CD4-positive, alpha-beta T cell treated with Interleukin-17A for 1 hour (primary cell): ENCODE results near the gene RDH8.

Experiments
- DNase-seq: peaks from one replicate; pipeline ENCODE4 v3.0.0-alpha.2; 2020

The RDH8 gene

DNA sequence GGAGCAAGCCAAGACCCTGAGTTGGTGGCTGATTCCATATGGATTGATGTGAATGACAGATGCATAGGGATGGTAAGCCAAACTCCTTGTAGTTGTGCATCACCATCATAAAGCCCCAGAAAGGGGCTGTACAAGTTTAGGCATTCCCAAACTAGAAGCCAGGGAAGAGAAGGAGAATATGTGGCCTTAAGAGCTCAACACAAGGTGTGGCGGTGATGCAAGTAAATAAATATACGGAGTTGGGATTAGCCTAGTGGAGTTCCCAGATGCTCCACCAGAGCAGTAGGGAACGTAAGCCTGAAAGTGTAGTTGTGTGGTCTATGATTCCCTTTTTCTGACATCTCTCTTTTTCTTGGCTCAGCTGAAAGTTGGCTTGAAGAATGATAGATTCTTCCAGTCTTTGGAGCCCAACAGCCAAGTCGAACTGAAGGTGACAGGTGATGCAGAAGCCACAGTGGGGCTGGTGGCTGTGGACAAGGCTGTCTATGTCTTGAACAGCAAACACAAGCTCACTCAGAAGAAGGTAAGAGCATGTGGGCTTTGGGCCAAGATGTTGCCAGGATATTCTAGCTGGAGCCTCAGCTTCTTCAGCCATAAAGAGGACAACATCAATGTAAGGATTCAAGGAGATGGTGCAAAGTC is 30.1 kb downstream of the RDH8 start:
- DNase-seq = no peak

DNA sequence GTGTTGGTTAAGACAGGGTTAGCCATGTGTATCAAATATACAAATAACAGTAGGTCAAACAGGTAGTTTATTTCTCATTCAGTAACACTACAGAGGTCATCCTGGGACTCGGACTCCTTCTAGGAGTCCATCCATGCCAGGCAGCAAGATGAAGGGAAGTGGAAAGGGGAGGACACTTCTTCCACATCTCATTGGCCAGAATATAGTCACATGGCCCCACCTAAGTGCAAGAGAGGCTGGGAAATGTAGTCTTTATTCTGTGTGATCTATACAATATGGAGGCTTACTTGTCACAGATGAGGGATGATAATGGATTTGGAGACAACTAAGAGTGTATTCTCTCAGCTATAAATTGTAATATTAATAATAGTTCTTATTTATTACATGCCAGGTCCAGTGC is 31.1 kb downstream of the RDH8 start:
- DNase-seq = no peak

DNA sequence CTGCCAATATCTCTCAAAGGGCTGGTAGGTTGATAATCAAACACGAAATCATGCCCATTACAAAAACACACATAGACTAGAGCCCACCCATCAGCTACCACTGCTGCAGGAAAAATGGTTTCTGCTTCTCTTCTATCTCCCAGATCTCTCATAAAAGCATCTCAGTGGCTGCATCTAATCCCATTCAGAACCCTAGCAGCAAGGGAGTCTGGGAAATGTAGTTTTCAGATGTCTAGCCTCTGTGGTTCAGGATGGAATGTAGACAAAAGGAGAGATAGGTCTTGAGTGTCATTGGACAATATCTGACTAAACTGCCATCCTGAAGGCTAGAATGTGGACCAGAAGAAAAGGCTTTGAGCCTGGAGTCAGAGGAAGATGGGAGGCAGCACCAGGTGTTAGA is 32.1 kb downstream of the RDH8 start:
- DNase-seq = no peak

DNA sequence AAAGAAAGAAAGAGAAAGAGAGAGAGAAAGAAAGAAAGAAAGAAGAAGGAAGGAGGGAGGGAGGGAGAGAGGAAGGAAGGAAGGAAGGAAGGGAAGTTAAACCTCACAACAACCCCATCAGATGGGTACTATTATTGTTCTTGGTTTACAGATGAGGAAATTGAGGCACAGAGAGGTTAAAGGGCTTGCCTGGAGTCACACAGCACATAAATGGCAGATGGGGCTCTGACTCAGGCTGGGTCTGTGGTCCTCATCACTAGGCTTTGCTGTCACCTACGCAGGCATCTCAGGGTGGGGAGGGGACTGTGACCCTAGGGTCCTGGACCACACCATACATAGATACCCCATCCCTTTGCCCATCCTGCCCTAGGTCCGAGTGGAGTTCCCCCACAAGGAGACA is 36.3 kb downstream of the RDH8 start:
- DNase-seq = no peak

DNA sequence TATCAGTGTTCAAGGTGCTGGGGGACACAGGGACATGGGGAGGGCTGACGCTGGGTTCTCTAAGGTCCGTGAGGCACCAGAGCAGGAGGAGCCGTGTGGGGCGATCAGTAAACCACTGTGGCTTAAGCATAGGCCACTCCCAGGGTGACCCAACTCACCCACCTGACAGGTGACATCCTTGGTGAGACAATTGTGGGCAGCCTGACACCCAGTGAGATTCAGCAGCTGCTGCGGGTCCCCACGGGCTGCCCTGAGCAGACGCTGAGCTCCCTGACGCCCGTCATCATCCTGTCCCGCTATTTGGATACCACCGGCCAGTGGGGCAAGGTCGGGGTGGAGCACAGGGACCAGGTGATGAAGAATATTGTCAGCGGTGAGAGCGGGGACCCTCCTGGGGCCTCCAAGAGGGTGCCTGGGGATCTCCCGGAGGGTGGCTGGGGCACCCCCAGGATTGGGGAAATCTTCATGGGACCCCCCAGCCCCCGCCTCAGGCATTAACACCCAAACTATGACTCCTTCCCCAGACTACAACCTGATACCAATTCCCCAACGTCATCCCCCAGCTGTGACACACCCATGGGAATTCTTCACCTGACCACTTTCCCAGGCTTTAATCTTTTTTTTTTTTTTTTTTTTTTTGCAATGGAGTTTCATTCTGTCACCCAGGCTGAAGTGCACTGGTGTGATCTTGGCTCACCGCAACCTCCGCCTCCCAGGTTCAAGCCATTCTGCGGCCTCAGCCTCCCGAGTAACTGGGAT is 39.5 kb downstream of the RDH8 start:
- no peak for DNase-seq

DNA sequence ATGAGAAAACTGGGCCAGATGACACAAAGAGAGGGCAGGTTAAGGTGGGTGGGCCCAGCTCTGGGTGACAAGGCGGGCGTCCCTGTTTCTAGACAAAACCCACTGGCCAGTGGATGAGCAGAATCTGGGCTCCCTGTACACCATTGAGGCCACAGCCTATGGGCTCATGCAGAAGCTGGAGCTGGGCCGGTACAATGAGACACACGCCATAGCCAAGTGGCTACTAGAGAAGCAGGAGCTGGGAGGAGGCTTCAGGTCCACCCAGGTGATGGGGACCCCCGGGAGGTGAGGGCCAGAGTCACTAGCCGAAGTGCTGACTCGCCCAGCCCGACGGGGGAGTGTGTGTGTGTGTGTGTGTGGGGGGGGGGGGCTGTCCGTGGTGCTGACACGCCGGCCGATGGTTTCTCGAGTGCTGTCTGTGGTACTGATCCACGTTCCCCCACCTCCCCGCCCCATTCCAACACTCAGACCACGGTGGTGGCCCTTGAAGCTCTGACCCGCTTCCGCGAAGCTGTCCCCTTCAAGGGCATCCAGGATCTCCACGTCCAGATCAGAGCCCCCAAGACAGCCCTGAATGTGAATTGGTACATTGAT is 48.5 kb downstream of the RDH8 start:
- no peak for DNase-seq

DNA sequence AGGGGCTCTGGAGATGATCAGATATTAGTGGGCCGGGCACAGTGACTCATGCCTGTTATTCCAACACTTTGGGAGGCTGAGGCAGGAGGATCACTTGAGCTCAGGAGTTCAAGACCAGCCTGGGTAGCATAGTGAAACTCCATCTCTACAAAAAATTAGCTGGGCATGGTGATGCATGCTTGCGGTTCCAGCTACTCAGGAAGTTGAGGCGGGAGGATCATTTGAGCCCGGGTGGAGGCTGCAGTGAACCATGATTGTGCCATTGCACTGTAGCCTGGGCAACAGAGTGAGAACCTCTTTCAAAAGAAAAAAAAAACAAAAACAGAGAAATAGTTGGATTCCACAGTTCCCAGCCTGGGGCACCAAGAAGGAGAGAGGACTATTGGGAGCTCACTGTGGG is 54.9 kb downstream of the RDH8 start:
- DNase-seq = no peak

DNA sequence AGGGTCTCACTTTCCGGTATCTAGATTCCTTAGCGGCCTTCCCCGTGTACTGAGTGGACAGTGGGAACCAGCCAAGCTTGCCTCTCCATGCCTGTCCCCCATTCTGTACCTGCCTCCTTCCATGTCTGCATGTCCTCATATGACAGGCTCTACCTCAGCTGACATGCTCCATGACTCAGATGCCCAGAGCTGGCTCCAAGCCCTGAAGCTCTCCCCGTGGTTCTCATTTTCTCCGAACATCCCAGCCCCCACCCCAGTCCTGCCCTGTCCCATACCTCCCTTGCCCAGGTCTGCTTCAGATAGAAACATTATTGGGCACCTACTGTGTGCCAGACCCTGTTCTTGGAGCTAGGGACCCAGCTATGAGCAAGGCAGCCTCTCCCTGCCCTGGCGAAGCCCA is 55.8 kb downstream of the RDH8 start:
- DNase-seq = no peak

DNA sequence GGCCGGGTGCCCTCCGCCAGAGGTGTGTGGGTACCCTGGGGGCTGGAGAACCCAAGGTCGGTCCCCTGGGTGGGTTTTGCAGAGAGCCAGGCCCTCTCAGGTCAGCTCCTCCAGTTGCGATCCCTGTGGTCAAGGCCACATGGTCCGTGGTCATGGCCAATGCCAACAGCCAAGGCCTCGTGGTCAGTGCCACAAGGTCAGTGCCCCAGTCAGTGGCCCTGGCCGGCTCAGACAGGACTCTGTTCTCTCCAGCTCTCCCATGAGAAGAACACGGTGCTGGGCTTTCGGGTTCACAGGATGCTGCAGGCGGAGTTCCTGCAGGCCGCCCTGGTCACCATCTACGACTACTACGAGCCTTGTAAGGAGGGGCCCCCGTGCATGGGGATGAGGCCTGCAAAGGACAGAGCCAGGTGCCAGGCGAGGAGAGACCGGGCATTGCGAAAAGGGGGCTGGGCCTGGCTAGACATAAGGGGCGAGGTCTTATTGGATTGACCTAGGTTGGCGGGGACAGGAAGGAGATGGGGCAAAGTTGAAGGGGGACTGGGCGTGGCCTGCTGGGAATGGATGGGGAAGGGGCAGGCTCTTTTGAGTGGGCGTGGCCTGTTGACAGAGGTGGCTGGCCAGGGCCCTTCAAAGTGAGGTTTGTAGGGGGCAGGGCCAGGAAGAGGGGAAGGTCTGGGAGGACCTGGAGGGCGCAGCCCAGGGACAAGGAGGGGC is 57.6 kb downstream of the RDH8 start:
- no peak for DNase-seq
